HEK293 (cell line): ENCODE results near the gene IQSEC1.

Experiments used
- KLF9 ChIP-seq: fragments of 450-650 bp; formaldehyde crosslinking; IDR thresholded peaks from 2 replicates; pipeline ENCODE4 v1.5.1; 2016; ENCODE audit warnings: missing biosample characterization, missing genetic modification characterization, low read depth
- ZBTB17 ChIP-seq: fragments of 450-650 bp; formaldehyde crosslinking; IDR thresholded peaks from 2 replicates; pipeline ENCODE4 v1.5.1; 2016; ENCODE audit warnings: missing biosample characterization, missing genetic modification characterization
- ZFP69B ChIP-seq: fragments of 450-650 bp; formaldehyde crosslinking; IDR thresholded peaks from 2 replicates; pipeline ENCODE4 v1.5.1; 2016; ENCODE audit warnings: missing biosample characterization, missing genetic modification characterization
- ZNF274 ChIP-seq, 2 experiments: fragments of 200-500 bp in 1 of 2; fragments of 450-650 bp in 1 of 2; sonication (Bioruptor generic) in 1 of 2; formaldehyde crosslinking in 1 of 2; IDR thresholded peaks; 2 replicates each; pipeline versions ENCODE4 v1.5.1 to v1.6.1; 2014 to 2016; ENCODE audit warnings: borderline replicate concordance in 1 of 2, inconsistent platforms in 1 of 2, low read length in 1 of 2, missing biosample characterization in 1 of 2, missing genetic modification characterization in 1 of 2
- TF ChIP-seq, protein P1 (sequence below): fragments of 450-650 bp; formaldehyde crosslinking; IDR thresholded peaks from 2 replicates; pipeline ENCODE4 v1.5.1; 2016; ENCODE audit warnings: missing biosample characterization, missing genetic modification characterization
- TF ChIP-seq, protein P2 (sequence below): fragments of 450-650 bp; formaldehyde crosslinking; IDR thresholded peaks from 2 replicates; pipeline ENCODE4 v1.5.1; 2016; ENCODE audit warnings: missing biosample characterization, missing genetic modification characterization
- TF ChIP-seq, protein P3 (sequence below): fragments of 450-650 bp; formaldehyde crosslinking; IDR thresholded peaks from 2 replicates; pipeline ENCODE4 v1.5.1; 2016; ENCODE audit warnings: missing biosample characterization, missing genetic modification characterization
- TF ChIP-seq, protein P4 (sequence below): fragments of 450-650 bp; formaldehyde crosslinking; IDR thresholded peaks from 2 replicates; pipeline ENCODE4 v1.5.1; 2017; ENCODE audit warnings: missing biosample characterization, missing genetic modification characterization

DNA sequence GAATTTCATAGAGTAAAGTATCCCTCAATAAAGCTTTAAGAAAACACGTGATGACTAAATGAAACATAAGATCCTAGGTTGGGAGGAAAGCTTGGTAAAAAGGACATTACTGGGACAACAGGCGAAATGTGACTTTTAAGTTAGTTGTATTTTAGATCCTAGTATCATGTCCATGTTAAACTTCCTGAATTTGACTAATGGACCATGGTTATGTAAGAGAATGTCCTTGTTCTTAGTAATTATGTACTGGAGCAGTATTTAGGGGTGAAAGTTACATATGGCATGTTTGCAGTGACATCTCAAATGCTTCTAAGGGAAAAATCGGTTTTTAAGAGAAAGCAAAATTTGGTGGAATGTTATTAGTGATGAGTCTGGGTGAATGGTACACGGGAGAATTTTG is 69.6 kb downstream of the IQSEC1 start:
- TF ChIP-seq, protein P1, sequence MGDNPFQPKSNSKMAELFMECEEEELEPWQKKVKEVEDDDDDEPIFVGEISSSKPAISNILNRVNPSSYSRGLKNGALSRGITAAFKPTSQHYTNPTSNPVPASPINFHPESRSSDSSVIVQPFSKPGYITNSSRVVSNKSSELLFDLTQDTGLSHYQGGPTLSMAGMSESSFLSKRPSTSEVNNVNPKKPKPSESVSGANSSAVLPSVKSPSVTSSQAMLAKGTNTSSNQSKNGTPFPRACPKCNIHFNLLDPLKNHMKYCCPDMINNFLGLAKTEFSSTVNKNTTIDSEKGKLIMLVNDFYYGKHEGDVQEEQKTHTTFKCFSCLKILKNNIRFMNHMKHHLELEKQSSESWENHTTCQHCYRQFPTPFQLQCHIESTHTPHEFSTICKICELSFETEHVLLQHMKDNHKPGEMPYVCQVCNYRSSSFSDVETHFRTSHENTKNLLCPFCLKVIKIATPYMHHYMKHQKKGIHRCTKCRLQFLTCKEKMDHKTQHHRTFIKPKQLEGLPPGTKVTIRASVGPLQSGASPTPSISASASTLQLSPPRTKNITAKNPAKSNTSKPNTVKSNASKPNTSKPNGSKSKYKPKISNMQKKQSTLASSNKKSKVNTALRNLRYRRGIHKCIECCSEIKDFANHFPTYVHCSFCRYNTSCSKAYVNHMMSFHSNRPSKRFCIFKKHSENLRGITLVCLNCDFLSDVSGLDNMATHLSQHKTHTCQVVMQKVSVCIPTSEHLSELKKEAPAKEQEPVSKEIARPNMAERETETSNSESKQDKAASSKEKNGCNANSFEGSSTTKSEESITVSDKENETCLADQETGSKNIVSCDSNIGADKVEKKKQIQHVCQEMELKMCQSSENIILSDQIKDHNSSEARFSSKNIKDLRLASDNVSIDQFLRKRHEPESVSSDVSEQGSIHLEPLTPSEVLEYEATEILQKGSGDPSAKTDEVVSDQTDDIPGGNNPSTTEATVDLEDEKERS (tag by site-specific recombination) = no peak
- TF ChIP-seq, protein P2, sequence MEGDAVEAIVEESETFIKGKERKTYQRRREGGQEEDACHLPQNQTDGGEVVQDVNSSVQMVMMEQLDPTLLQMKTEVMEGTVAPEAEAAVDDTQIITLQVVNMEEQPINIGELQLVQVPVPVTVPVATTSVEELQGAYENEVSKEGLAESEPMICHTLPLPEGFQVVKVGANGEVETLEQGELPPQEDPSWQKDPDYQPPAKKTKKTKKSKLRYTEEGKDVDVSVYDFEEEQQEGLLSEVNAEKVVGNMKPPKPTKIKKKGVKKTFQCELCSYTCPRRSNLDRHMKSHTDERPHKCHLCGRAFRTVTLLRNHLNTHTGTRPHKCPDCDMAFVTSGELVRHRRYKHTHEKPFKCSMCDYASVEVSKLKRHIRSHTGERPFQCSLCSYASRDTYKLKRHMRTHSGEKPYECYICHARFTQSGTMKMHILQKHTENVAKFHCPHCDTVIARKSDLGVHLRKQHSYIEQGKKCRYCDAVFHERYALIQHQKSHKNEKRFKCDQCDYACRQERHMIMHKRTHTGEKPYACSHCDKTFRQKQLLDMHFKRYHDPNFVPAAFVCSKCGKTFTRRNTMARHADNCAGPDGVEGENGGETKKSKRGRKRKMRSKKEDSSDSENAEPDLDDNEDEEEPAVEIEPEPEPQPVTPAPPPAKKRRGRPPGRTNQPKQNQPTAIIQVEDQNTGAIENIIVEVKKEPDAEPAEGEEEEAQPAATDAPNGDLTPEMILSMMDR (tag by site-specific recombination) = no peak
- TF ChIP-seq KLF9 (tag by site-specific recombination) = no peak
- TF ChIP-seq ZBTB17 = no peak
- TF ChIP-seq, protein P3, sequence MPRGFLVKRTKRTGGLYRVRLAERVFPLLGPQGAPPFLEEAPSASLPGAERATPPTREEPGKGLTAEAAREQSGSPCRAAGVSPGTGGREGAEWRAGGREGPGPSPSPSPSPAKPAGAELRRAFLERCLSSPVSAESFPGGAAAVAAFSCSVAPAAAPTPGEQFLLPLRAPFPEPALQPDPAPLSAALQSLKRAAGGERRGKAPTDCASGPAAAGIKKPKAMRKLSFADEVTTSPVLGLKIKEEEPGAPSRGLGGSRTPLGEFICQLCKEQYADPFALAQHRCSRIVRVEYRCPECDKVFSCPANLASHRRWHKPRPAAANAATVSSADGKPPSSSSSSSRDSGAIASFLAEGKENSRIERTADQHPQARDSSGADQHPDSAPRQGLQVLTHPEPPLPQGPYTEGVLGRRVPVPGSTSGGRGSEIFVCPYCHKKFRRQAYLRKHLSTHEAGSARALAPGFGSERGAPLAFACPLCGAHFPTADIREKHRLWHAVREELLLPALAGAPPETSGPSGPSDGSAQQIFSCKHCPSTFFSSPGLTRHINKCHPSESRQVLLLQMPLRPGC (tag by site-specific recombination) = no peak
- TF ChIP-seq, protein P4, sequence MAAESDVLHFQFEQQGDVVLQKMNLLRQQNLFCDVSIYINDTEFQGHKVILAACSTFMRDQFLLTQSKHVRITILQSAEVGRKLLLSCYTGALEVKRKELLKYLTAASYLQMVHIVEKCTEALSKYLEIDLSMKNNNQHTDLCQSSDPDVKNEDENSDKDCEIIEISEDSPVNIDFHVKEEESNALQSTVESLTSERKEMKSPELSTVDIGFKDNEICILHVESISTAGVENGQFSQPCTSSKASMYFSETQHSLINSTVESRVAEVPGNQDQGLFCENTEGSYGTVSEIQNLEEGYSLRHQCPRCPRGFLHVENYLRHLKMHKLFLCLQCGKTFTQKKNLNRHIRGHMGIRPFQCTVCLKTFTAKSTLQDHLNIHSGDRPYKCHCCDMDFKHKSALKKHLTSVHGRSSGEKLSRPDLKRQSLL (tag by site-specific recombination) = no peak
- no peak for TF ChIP-seq ZFP69B (tag by site-specific recombination)
- TF ChIP-seq ZNF274 (IDR thresholded peaks at IDR 0.05; ENCODE audit: low read length) = no peak
- TF ChIP-seq ZNF274 (tag by site-specific recombination; IDR thresholded peaks at IDR 0.05; ENCODE audit: borderline replicate concordance) = no peak
